Epithelial cell of esophagus (primary cell): ENCODE data around the gene COG3.
A peak's percentile ranks its signal among the peaks of the same experiment; 100 is the strongest.

ENCODE experiments used
- DNase-seq: peaks from one replicate; pipeline ENCODE4 v3.0.0; 2010; ENCODE audit warnings: low read depth
- H3K4me3 ChIP-seq: 2 replicates; pipeline ENCODE4 v1.5.1; 2011; ENCODE audit warnings: mild to moderate bottlenecking, low read length, control low read depth
- CTCF ChIP-seq: IDR thresholded peaks from 2 replicates; pipeline ENCODE4 v1.5.1; 2011; ENCODE audit warnings: low read depth, mild to moderate bottlenecking, low read length, control low read depth, inconsistent platforms; ENCODE audit not compliant: insufficient read depth; ENCODE audit errors: missing control alignments

Gene COG3

GRCh38 chr13:45487604-45488003 lies 22.9 kb downstream of the COG3 start:
- H3K4me3 ChIP-seq, result no peak overlapping the region
- no peak for TF ChIP-seq CTCF
- DNase-seq, result no peak

GRCh38 chr13:45490068-45490467 lies 25.3 kb downstream of the COG3 start:
- no peak overlapping the region for H3K4me3 ChIP-seq
- peak; percentile 30 for DNase-seq
- TF ChIP-seq CTCF, result peak; percentile 42

GRCh38 chr13:45492538-45492937 lies 27.8 kb downstream of the COG3 start:
- no peak for TF ChIP-seq CTCF
- DNase-seq, result no peak
- H3K4me3 ChIP-seq, result no peak overlapping the region

- H3K4me3 ChIP-seq, result no peak overlapping the region
- DNase-seq, result peak; percentile 25
- TF ChIP-seq CTCF, result no peak
Measured at GRCh38 chr13:45496942-45497341, 32.2 kb downstream of the COG3 start.

- peak; percentile 39 for DNase-seq
- H3K4me3 ChIP-seq, result no peak overlapping the region
- no peak for TF ChIP-seq CTCF
Measured at GRCh38 chr13:45500492-45501174, 35.9 kb downstream of the COG3 start.

- TF ChIP-seq CTCF, result no peak
- H3K4me3 ChIP-seq, result no peak overlapping the region
- DNase-seq, result no peak
Measured at GRCh38 chr13:45501175-45501526, 36.4 kb downstream of the COG3 start.

GRCh38 chr13:45503658-45504057 lies 38.9 kb downstream of the COG3 start:
- TF ChIP-seq CTCF, result no peak
- DNase-seq, result no peak
- H3K4me3 ChIP-seq, result no peak overlapping the region
